NCI-H510A treated with DMSO at 0.1 percent for 48 hours (cell line): ENCODE data around the gene RAD51.
A peak's percentile ranks its signal among the peaks of the same experiment; 100 is the strongest.
"Not testable (repeated sequence)": the region's sequence is repeated elsewhere in the genome, so short reads cannot be mapped to it uniquely, and the experiment has no call there.

Experiments used
- DNase-seq: peaks from one replicate; lab custom pipeline; 2025; lab: John Stamatoyannopoulos, UW

Gene RAD51

GRCh38 chr15:40694688-40695468, at the start of gene RAD51:
Gene RAD51, plus strand, starts transcription at chr15:40695174. Its CDS starts 3,585 bp downstream, at chr15:40698759.
- peak; percentile 65 for DNase-seq

GRCh38 chr15:40647523-40647922, 47.5 kb upstream of the RAD51 start:
- DNase-seq = no peak

DNA sequence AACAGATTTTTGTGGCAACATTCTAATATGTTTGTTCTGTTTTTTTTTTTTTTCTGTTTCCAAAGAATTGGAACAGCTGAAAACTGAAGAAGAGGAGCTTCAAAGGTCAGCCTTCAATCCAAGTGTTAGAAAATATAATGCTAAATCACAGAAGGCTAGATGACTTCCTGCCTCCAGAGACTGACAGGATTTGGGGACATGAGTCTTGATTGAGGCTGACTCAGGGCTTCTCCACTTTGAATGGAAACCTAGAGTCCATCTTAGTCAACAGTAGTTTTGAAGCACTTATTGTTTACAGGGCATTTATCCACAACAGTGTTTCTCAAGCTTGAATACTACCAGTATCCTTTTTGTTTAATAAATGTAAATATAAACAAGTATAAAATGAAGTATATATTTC, 44.5 kb upstream of the RAD51 start:
- no peak for DNase-seq

DNA sequence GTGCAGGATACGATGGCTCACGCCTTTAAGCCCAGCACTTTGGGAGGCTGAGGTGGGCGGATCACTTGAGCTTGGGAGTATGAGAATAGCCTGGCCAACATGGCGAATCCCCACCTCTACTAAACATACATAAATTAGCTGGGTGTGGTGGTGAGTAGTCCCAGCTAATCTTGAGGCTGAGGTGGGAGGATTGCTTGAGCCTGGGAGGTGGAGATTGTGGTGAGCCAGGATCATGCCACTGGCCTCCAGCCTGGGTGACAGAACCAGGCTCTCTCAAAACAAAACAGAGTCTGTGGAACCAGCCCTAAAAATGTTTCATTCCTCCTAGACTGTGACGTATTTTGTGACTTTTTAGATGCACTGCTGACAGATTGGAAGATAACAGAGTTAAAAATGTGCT, 34.3 kb upstream of the RAD51 start:
- no peak for DNase-seq

DNA sequence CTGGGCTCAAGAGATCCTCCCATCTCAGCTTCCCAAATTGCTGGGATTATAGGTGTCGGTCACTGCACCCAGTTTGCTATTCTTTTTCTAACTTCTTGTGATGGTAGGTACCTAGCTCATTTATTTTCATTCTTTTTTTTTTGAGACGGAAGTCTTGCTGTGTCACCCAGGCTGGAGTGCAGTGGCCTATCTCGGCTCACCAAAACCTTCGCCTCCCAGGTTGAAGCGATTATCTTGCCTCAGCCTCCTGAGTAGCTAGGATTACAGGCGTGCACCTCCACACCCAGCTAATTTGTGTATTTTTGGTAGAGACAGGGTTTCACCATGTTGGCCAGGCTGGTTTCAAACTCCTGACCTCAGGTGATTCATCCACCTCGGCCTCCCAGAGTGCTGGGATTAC, 30.1 kb upstream of the RAD51 start:
- DNase-seq = no peak

DNA sequence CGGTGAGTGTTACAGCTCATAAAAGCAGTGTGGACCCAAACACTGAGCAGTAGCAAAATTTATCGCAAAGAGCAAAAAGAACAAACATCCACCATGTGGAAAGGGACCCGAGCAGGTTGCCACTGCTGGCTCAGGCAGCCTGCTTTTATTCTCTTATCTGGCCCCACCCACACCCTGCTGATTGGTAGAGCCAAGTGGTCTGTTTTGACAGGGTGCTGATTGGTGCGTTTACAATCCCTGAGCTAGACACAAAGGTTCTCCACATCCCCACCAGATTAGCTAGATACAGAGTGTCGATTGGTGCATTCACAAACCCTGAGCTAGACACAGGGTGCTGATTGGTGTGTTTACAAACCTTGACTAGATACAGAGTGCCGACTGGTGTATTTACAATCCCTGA, 18.7 kb upstream of the RAD51 start:
- not testable (repeated sequence) for DNase-seq

DNA sequence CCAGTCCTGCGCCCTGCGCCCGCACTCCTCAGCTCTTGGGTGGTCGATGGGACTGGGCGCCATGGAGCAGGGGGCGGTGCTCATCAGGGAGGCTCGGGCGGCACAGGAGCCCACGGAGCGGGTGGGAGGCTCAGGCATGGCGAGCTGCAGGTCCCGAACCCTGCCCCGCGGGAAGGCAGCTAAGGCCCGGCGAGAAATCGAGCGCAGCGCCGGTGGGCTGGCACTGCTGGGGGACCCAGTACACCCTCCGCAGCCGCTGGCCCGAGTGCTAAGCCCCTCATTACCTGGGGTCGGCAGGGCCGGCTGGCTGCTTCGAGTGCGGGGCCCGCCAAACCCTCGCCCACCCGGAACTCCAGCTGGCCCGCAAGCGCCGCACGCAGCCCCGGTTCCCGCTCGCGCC, 18.1 kb upstream of the RAD51 start:
- not testable (repeated sequence) for DNase-seq

- DNase-seq = no peak
Observed at GRCh38 chr15:40680151-40680550, 14.8 kb upstream of the RAD51 start.

DNA sequence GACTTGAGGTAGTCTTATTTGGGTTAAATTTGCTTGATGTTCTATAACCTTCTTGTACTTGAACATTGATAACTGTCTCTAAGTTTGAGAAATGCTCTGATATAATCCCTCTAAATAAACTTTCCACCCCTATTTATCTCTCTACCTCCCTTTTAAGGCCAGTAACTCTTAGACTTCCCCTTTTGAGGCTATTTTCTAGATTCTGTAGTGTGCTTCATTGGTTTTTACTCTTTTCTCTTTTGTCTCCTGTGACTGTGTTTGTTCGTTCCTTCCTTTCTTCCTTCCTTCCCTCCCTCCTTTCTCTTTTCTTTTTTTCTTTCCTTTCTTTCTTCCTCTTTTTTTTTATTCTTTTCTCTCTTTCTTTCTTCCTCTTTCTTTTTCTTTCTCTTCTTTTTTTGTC, 14.0 kb upstream of the RAD51 start:
- DNase-seq = not testable (repeated sequence)

GRCh38 chr15:40684381-40684780, 10.6 kb upstream of the RAD51 start:
- DNase-seq = no peak

DNA sequence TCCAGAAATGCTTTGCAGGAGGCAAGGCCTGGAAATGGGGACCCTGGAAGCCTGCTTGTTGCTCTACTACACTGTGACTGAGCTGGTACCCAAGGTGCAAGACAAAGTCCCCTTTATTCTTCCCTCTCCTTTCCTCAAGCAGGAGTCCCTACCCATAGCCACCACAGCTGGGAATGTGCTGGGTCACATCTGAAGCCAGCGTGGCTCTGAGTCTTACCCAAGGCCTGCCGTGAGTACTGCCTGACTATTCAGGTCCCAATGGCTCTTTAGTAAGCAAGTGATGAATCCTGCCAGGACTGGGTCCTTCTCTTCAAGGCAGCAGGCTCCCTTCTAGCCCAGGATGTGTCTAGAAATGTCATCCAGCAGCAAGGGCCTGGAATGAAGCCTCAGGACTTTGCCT, 9.6 kb upstream of the RAD51 start:
- no peak for DNase-seq

DNA sequence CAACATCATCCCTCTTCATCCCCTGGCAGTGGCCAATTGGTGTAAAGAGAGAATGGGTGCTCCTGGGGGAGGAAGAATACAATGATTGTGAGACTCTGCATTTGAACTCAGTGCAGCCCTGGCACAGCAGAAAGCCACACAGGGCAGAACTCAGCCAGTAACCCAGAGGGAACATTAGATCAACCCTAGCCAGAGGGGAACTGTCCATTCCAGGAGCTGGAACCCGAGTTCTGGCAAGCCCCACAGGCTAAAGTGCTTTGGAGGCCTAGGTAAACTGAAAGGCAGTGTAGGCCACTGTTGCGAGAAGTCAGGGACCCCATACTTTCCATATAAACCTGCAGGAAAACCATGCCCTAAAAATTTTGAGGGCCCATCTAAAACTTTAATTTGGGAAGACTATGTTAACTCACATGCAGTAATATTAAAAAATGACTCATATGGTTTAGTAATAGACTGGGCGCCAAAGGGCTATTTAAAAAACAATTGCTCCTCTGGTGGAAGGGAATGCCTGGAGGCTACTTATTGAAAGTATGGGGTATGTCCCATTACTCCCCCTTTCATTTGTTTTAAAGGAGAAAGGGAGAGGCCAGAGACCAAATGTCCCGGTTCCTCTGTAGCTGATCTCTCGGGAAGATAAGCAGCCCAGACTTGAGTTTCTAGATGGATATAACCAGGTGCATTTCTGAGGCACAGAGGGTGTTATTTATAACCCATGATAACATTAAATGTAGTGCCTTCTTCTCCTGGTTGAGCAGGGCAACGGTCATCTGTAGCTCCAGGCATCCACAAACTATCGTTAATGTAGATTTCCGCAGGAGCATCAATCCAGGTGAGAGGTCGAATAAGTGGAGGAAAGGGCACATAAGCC, 5.8 kb upstream of the RAD51 start:
- DNase-seq = no peak

DNA sequence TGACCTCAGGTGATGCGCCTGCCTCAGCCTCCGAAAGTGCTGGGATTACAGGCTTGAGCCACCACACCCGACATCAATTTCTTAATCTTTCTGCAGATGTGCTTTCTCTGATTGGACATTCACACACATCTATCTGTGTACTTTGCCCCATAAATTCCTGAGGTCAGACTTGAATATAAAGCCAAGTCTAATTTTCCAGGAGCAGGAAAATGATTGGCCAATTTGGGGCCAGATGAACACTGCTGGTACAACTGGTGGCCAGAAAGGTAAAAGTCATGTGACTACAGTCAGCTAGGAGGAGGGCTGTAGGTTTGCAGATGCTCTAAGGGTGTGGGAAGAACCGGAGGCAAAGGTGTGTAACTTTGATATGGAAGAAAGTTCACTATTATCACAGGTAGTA, 3.2 kb upstream of the RAD51 start:
- DNase-seq = no peak

GRCh38 chr15:40693904-40694687, 878 bp upstream of the RAD51 start:
- peak; percentile 32 for DNase-seq

DNA sequence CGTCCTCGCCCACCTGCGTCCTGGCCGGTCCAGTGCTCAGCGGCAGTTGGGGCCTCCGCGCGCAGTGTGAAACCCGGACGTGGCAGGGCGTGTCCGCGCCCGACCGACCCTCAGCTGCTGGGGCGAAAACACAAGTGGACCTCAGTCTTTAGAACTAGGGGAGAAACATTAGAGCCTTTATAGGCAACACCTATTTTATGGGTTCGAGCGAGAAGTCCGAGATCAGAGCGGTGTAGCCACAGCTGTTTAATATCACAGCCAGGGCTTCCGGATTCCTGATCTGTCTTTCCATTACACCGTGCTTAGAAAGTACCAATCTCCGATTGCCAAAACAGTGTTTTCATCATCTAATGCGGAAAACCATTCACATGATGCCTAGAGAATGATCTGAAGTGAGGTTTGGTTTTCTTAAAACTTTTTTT, 506 bp downstream of the RAD51 start:
- DNase-seq = no peak

DNA sequence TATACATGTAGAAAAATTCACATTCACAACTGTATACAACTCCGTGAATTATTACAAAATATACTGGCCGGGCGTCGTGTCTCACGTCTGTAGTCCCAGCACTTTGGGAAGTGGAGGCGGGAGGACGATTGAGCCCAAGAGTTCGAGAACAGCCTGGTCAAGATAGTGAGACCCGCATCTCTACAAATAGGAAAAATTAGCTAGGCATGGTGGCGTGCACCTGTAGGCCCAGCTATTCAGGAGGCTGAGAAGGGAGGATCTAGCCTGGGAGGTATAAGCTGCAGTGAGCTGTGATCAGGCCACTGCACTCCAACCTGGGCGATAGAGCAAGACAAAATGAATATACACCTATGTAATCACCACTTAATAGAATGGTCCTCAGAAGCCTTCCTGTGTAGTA, 1.3 kb downstream of the RAD51 start:
- no peak for DNase-seq

DNA sequence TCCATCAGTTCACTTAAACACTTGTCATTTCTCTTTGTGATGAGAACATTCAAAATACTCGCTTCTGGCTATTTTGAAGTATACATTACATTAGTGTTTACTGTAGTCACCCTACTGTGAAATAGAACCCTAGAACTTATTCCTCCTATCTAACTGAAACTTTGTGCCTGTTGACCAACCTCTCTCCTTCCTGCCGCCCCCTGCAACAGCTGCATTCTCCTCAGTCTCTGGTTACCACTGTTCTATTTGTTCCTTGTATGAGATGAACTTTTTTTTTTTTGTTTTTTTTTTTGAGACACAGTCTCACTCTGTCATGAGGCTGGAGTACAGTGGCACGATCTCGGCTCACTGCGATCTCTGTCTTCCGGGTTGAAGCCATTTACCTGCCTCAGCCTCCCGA, 2.9 kb downstream of the RAD51 start:
- no peak for DNase-seq

DNA sequence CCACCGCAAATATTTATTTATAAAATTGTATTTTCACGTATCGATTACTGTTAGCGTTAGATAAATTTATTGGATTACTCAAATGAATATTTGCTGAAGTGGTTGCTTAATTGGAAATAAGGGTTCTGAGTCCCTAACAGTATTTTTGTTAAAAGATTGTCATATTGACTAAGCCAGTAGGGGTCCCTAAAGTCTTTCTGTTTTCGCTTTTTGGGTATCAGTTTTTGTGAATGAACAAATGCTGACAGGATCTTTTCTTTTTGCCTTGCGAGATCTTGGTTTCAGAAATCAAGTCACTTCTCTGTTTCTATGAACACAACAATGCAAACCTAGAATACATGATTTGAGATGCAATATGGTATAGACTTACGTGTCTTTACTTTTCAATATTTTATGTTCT, 7.1 kb downstream of the RAD51 start:
- no peak for DNase-seq

GRCh38 chr15:40706121-40706520, 11.1 kb downstream of the RAD51 start:
- no peak for DNase-seq

- no peak for DNase-seq
Observed at GRCh38 chr15:40714144-40714543, 19.2 kb downstream of the RAD51 start.

DNA sequence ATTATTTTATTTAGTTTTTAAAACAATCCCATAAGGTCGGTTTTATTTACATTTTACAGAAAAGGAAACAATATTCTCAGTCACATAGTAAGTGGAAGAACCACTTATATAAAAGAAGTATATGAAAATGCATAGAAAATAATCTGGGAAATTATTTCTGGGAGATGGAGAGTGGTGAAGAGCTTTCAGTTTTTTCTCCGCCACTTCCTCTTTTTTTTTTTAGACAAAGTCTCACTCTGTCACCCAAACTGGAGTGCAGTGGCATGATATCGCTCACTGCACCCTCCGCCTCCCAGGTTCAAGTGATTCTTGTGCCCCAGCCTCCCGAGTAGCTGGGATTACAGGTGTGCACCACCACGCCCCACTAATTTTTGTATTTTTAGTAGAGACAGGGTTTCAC, 21.2 kb downstream of the RAD51 start:
- DNase-seq = no peak

DNA sequence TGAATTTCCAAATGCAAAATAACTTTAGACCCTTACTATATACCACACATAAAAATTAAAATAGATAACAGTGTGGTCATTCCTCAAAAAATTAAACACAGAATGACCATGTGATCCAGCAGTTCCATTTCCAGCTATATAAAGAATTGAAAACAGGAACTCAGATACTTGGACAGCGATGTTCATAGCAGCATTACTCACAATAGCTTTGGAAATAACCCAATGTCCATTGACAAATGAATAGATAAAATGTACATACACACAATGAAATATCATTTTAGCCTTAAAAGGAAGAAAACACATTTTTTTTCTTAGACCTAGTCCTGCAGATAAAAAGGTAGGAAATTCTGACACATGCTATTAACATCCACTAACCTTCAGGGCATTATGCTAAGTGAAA, 26.7 kb downstream of the RAD51 start:
- DNase-seq = no peak

GRCh38 chr15:40722354-40722753, 27.4 kb downstream of the RAD51 start:
- no peak for DNase-seq
